Measurements from ENCODE around the gene RPL31. TPM values are rescaled to one million over a fixed set of nuclear protein-coding genes. Genes with fewer than 3 reads are reported as not detected.

RPL31 gene
- total and polyA plus RNA-seq, 2 donors from 2014 or later = 1,182 to 2,844 TPM

- Histone ChIP-seq H3K9me3 (ENCODE audit: control insufficient read depth in 2 of 3, insufficient read depth in 1 of 3, low read length in 3 of 3) (no peaks in the 10 kb centered on the region), H3K36me3 (ENCODE audit: control insufficient read depth in 2 of 3, insufficient read depth in 3 of 3, low read length in 3 of 3) (peaks cover 0 to 13% (median 3%) of the 10 kb centered on the region in 3 donors), H3K4me3 (ENCODE audit: low read length in 3 of 3) (no peak overlapping the region), H3K27me3 (ENCODE audit: control insufficient read depth, insufficient read depth, low read length) (no peaks in the 10 kb centered on the region), H3K9ac (ENCODE audit: low read length in 3 of 3) (no peak overlapping the region), H3K27ac (ENCODE audit: low read depth in 2 of 2, low read length in 2 of 2) (no peak overlapping the region), H3K4me1 (ENCODE audit: control insufficient read depth in 2 of 3, insufficient read depth in 2 of 3, low read depth in 1 of 3, low read length in 3 of 3) (no peaks in the 10 kb centered on the region)
- DNase-seq (no peak), FAIRE-seq (no peak)
- intact Hi-C loops (cut with DNase I) = no loop called here
- TF ChIP-seq CTCF (IDR thresholded peaks at IDR 0.05; ENCODE audit: borderline replicate concordance, extremely low read depth, insufficient read depth) = no peak
Measured at GRCh38 chr2:101014264-101014857, 12.3 kb downstream of the RPL31 start.

- Histone ChIP-seq H3K27ac (ENCODE audit: low read depth in 2 of 2, low read length in 2 of 2) (no peak overlapping the region), H3K9ac (ENCODE audit: low read length in 3 of 3) (no peak overlapping the region), H3K9me3 (ENCODE audit: control insufficient read depth in 2 of 3, insufficient read depth in 1 of 3, low read length in 3 of 3) (no peaks in the 10 kb centered on the region), H3K36me3 (ENCODE audit: control insufficient read depth in 2 of 3, insufficient read depth in 3 of 3, low read length in 3 of 3) (peaks cover 0 to 19% (median 11%) of the 10 kb centered on the region in 3 donors), H3K4me1 (ENCODE audit: control insufficient read depth in 2 of 3, insufficient read depth in 2 of 3, low read depth in 1 of 3, low read length in 3 of 3) (no peaks in the 10 kb centered on the region), H3K27me3 (ENCODE audit: control insufficient read depth, insufficient read depth, low read length) (no peaks in the 10 kb centered on the region), H3K4me3 (ENCODE audit: low read length in 3 of 3) (no peak overlapping the region)
- FAIRE-seq = no peak
- DNase-seq = no peak
- TF ChIP-seq CTCF (IDR thresholded peaks at IDR 0.05; ENCODE audit: borderline replicate concordance, extremely low read depth, insufficient read depth) = no peak
- intact Hi-C loops (cut with DNase I) = no loop called here
Measured at GRCh38 chr2:101017371-101017770, 15.3 kb downstream of the RPL31 start.

- no peak for TF ChIP-seq CTCF (IDR thresholded peaks at IDR 0.05; ENCODE audit: borderline replicate concordance, extremely low read depth, insufficient read depth)
- Histone ChIP-seq H3K9me3 (ENCODE audit: control insufficient read depth in 2 of 3, insufficient read depth in 1 of 3, low read length in 3 of 3) (no peaks in the 10 kb centered on the region), H3K27me3 (ENCODE audit: control insufficient read depth, insufficient read depth, low read length) (no peaks in the 10 kb centered on the region), H3K4me1 (ENCODE audit: control insufficient read depth in 2 of 3, insufficient read depth in 2 of 3, low read depth in 1 of 3, low read length in 3 of 3) (no peaks in the 10 kb centered on the region), H3K36me3 (ENCODE audit: control insufficient read depth in 2 of 3, insufficient read depth in 3 of 3, low read length in 3 of 3) (peaks cover 0 to 18% (median 11%) of the 10 kb centered on the region in 3 donors), H3K27ac (ENCODE audit: low read depth in 2 of 2, low read length in 2 of 2) (no peak overlapping the region), H3K9ac (ENCODE audit: low read length in 3 of 3) (no peak overlapping the region), H3K4me3 (ENCODE audit: low read length in 3 of 3) (no peak overlapping the region)
- intact Hi-C loops (cut with DNase I) = no loop called here
- FAIRE-seq (no peak), DNase-seq (no peak)
Measured at GRCh38 chr2:101018934-101019333, 16.8 kb downstream of the RPL31 start.

GRCh38 chr2:101022221-101022620, 20.1 kb downstream of the RPL31 start:
- H3K36me3 ChIP-seq (ENCODE audit: control insufficient read depth in 2 of 3, insufficient read depth in 3 of 3, low read length in 3 of 3) = peaks cover 0 to 17% (median 11%) of the 10 kb centered on the region in 3 donors
- no peak for FAIRE-seq
- no peak overlapping the region for H3K4me3 ChIP-seq (ENCODE audit: low read length in 3 of 3)
- TF ChIP-seq CTCF (IDR thresholded peaks at IDR 0.05; ENCODE audit: borderline replicate concordance, extremely low read depth, insufficient read depth) = no peak
- intact Hi-C loops (cut with DNase I) = no loop called here
- H3K9ac ChIP-seq (ENCODE audit: low read length in 3 of 3) = no peak overlapping the region
- H3K4me1 ChIP-seq (ENCODE audit: control insufficient read depth in 2 of 3, insufficient read depth in 2 of 3, low read depth in 1 of 3, low read length in 3 of 3) = no peaks in the 10 kb centered on the region
- no peak for DNase-seq
- H3K27me3 ChIP-seq (ENCODE audit: control insufficient read depth, insufficient read depth, low read length) = no peaks in the 10 kb centered on the region
- H3K27ac ChIP-seq (ENCODE audit: low read depth in 2 of 2, low read length in 2 of 2) = no peak overlapping the region
- no peaks in the 10 kb centered on the region for H3K9me3 ChIP-seq (ENCODE audit: control insufficient read depth in 2 of 3, insufficient read depth in 1 of 3, low read length in 3 of 3)

Measured in kidney (tissue), 14 donors.